Activated B cell treated with CpG ODN at 0.5 μM for 24 hours (primary cell): Measurements from ENCODE around the gene SP4. TPM values are rescaled to one million over a fixed set of nuclear protein-coding genes. Genes with fewer than 3 reads are reported as not detected.

Experiments
- ATAC-seq: fragments of 200-7000 bp; cut with Tn5 transposase; one replicate; pipeline ENCODE4 v1.10.0; 2021; ENCODE audit warnings: low read depth, mild to moderate bottlenecking, moderate library complexity
- CTCF ChIA-PET: fragments of 350-600 bp; sonication (Branson Sonifier 250); formaldehyde crosslinking; loops from one replicate; lab custom pipeline; 2021; ENCODE audit warnings: antibody characterized with exemption; lab: Charles Lee
- POLR2A ChIA-PET: fragments of 350-600 bp; sonication (Branson Sonifier 250); formaldehyde crosslinking; loops from one replicate; lab custom pipeline; 2021; ENCODE audit warnings: antibody characterized with exemption; lab: Charles Lee
- DNase-seq: peaks from one replicate; pipeline ENCODE4 v3.0.0; 2022
- H3K27ac Mint-ChIP-seq: one replicate; pipeline ENCODE4 v1.8.0; 2020; ENCODE audit warnings: mixed read lengths
- H3K27me3 Mint-ChIP-seq: one replicate; pipeline ENCODE4 v1.8.0; 2021; ENCODE audit warnings: mixed read lengths
- H3K36me3 Mint-ChIP-seq: one replicate; pipeline ENCODE4 v1.8.0; 2021; ENCODE audit warnings: low read depth, mixed read lengths
- H3K4me1 Mint-ChIP-seq: one replicate; pipeline ENCODE4 v1.8.0; 2021; ENCODE audit warnings: mixed read lengths
- H3K4me3 Mint-ChIP-seq: one replicate; pipeline ENCODE4 v1.8.0; 2020; ENCODE audit warnings: mild to moderate bottlenecking, mixed read lengths
- H3K9me3 Mint-ChIP-seq: one replicate; pipeline ENCODE4 v1.8.0; 2020; ENCODE audit warnings: mixed read lengths
- CTCF ChIP-seq: fragments of 200-600 bp; IDR thresholded peaks from one replicate; pipeline ENCODE4 v1.8.0; 2022; ENCODE audit warnings: antibody characterized with exemption, mild to moderate bottlenecking
- intact Hi-C: fragments of 100-400 bp; cut with micrococcal nuclease; formaldehyde crosslinking; loops from one replicate; pipeline ENCODE4 v1.15.1; 2024
- total RNA-seq: library from RNA; stranded (reverse); gene quantifications from 2 replicates; pipeline ENCODE4 v1.2.3, GENCODE V29; 2022

SP4 gene
- total RNA-seq, 1 donor from 2014 or later, result 28.7 TPM

GRCh38 chr7:21414795-21415393 lies 13.0 kb upstream of the SP4 start:
- Mint-ChIP-seq H3K4me1 (peaks cover 16% of the 10 kb centered on the region), H3K27me3 (no peaks in the 10 kb centered on the region), H3K36me3 (no peaks in the 10 kb centered on the region), H3K4me3 (no peak overlapping the region), H3K27ac (no peak overlapping the region), H3K9me3 (no peaks in the 10 kb centered on the region)
- ATAC-seq (no peak), DNase-seq (no peak)
- TF ChIP-seq CTCF, result no peak
- intact Hi-C loops, result no loop called here
- ChIA-PET CTCF (interaction anchor here (0.9 kb wide), 1 partner anchor 153 kb away, joined by 3 read pairs; no protein-coding TSS in a partner anchor), POLR2A (no interaction called here)

GRCh38 chr7:21417647-21418046 lies 10.2 kb upstream of the SP4 start:
- Mint-ChIP-seq H3K9me3 (no peaks in the 10 kb centered on the region), H3K27me3 (no peaks in the 10 kb centered on the region), H3K27ac (no peak overlapping the region), H3K36me3 (no peaks in the 10 kb centered on the region), H3K4me3 (no peak overlapping the region), H3K4me1 (peaks cover 9% of the 10 kb centered on the region)
- ATAC-seq (no peak), DNase-seq (no peak)
- ChIA-PET CTCF (no interaction called here), POLR2A (interaction anchor here (1.0 kb wide), 1 partner anchor 10 kb away, joined by 3 read pairs; the partner anchor contains the start of gene SP4)
- intact Hi-C loops, result no loop called here
- TF ChIP-seq CTCF, result no peak

GRCh38 chr7:21422751-21423150 lies 5.1 kb upstream of the SP4 start:
- DNase-seq, result no peak
- no peak for ATAC-seq
- H3K9me3 Mint-ChIP-seq, result no peaks in the 10 kb centered on the region
- peaks cover 10% of the 10 kb centered on the region for H3K4me1 Mint-ChIP-seq
- no peak overlapping the region for H3K27ac Mint-ChIP-seq
- H3K4me3 Mint-ChIP-seq, result no peak overlapping the region
- intact Hi-C loops, result no loop called here
- peaks cover 4% of the 10 kb centered on the region for H3K36me3 Mint-ChIP-seq
- H3K27me3 Mint-ChIP-seq, result no peaks in the 10 kb centered on the region
- TF ChIP-seq CTCF, result no peak
- POLR2A ChIA-PET, result no interaction called here
- CTCF ChIA-PET, result no interaction called here

- ATAC-seq (no peak), DNase-seq (no peak)
- no peak for TF ChIP-seq CTCF
- peaks cover 22% of the 10 kb centered on the region for H3K36me3 Mint-ChIP-seq
- H3K4me3 Mint-ChIP-seq, result no peak overlapping the region
- no peak overlapping the region for H3K27ac Mint-ChIP-seq
- POLR2A ChIA-PET, result no interaction called here
- H3K9me3 Mint-ChIP-seq, result no peaks in the 10 kb centered on the region
- CTCF ChIA-PET, result no interaction called here
- intact Hi-C loops, result loop anchor here (2.0 to 5.0 kb wide), 7 partner anchors 16 to 1987 kb away; partner anchors contain the start of gene NUP42
- peaks cover 30% of the 10 kb centered on the region for H3K4me1 Mint-ChIP-seq
- no peaks in the 10 kb centered on the region for H3K27me3 Mint-ChIP-seq
Observed at GRCh38 chr7:21425290-21425689, 2.6 kb upstream of the SP4 start.

GRCh38 chr7:21426286-21427181 lies 1.3 kb upstream of the SP4 start:
- ATAC-seq (no peak), DNase-seq (no peak)
- CTCF ChIA-PET, result interaction anchor here (0.8 to 2.0 kb wide), 5 partner anchors 69 to 657 kb away, joined by 3 to 10 read pairs (median 6); no protein-coding TSS in a partner anchor
- no peaks in the 10 kb centered on the region for H3K27me3 Mint-ChIP-seq
- TF ChIP-seq CTCF, result no peak
- H3K4me3 Mint-ChIP-seq, result peak overlapping the region; percentile 100
- POLR2A ChIA-PET, result interaction anchor here (0.6 to 2.8 kb wide), 9 partner anchors 9 to 1755 kb away, joined by 3 to 42 read pairs (median 5); partner anchors contain the start of gene CDCA7L
- H3K27ac Mint-ChIP-seq, result peak overlapping the region; percentile 87
- H3K9me3 Mint-ChIP-seq, result no peaks in the 10 kb centered on the region
- peaks cover 24% of the 10 kb centered on the region for H3K36me3 Mint-ChIP-seq
- H3K4me1 Mint-ChIP-seq, result peaks cover 42% of the 10 kb centered on the region
- intact Hi-C loops, result loop anchor here (1.0 to 5.0 kb wide), 16 partner anchors 71 to 1986 kb away; partner anchors contain the start of genes CDCA7L, KLHL7, MALSU1 and NUP42
